ENCODE measurements around the gene EDARADD. TPM values are rescaled to one million over a fixed set of nuclear protein-coding genes. Genes with fewer than 3 reads are reported as not detected.

EDARADD gene
- total and polyA plus RNA-seq, 2 of the 13 experiments (the other 11 are each of a cell fraction or from before 2014, with no cell fraction given), result 0.03 TPM; not detected in 1

DNA sequence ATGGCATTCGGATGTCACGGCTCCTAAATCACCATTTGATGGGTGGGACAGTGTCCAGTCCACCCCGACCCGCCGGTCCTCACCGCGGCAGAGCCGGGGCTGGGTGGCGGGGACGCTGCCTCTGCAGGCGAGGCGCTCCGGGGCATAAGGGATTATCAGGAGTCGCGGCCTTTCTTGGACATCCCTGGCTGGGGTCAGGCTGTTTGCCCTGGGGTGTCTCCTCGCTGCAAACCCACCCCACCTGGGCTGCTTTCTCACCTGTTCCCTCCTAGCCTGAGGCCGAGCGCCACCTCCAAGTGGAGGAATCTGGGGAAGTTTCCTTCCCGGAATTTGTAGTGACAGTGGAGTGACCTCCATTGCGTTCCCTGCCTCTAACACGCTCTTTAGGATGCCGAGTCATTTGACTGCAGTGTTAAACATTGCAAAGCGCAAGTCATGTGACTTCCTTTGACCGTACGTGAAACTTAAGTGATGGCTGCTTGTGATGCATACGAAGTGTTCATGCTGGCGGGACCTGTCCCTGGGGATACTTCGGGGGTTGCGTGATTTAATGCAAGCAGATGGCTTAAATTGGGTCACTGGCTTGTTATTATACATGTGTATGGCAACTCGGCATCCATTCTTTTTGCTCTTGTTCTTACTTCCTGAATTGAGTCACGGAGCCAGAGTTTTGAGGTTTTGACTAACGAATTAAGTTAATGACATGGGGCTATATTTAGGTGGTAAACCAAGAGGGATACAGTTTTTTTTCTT, 130.2 kb downstream of the EDARADD start (continued):
- TF ChIP-seq DNMT1 (CRISPR knock-in tag; IDR thresholded peaks at IDR 0.05), result no peak
- no peak for TF ChIP-seq TBL1XR1 (IDR thresholded peaks at IDR 0.05; ENCODE audit: borderline replicate concordance, low read length, partially characterized antibody)
- TF ChIP-seq, protein P1, sequence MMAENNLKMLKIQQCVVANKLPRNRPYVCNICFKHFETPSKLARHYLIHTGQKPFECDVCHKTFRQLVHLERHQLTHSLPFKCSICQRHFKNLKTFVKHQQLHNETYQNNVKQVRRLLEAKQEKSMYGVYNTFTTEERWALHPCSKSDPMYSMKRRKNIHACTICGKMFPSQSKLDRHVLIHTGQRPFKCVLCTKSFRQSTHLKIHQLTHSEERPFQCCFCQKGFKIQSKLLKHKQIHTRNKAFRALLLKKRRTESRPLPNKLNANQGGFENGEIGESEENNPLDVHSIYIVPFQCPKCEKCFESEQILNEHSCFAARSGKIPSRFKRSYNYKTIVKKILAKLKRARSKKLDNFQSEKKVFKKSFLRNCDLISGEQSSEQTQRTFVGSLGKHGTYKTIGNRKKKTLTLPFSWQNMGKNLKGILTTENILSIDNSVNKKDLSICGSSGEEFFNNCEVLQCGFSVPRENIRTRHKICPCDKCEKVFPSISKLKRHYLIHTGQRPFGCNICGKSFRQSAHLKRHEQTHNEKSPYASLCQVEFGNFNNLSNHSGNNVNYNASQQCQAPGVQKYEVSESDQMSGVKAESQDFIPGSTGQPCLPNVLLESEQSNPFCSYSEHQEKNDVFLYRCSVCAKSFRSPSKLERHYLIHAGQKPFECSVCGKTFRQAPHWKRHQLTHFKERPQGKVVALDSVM (CRISPR knock-in tag; IDR thresholded peaks at IDR 0.05), result no peak
- TF ChIP-seq, protein P2, sequence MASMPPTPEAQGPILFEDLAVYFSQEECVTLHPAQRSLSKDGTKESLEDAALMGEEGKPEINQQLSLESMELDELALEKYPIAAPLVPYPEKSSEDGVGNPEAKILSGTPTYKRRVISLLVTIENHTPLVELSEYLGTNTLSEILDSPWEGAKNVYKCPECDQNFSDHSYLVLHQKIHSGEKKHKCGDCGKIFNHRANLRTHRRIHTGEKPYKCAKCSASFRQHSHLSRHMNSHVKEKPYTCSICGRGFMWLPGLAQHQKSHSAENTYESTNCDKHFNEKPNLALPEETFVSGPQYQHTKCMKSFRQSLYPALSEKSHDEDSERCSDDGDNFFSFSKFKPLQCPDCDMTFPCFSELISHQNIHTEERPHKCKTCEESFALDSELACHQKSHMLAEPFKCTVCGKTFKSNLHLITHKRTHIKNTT (CRISPR knock-in tag; IDR thresholded peaks at IDR 0.05), result no peak
- peak; percentile 50 for TF ChIP-seq GABPB1 (CRISPR knock-in tag; IDR thresholded peaks at IDR 0.05)
- no peak for TF ChIP-seq GPN1 (CRISPR knock-in tag; IDR thresholded peaks at IDR 0.05; ENCODE audit: borderline replicate concordance)
- TF ChIP-seq, protein P3, sequence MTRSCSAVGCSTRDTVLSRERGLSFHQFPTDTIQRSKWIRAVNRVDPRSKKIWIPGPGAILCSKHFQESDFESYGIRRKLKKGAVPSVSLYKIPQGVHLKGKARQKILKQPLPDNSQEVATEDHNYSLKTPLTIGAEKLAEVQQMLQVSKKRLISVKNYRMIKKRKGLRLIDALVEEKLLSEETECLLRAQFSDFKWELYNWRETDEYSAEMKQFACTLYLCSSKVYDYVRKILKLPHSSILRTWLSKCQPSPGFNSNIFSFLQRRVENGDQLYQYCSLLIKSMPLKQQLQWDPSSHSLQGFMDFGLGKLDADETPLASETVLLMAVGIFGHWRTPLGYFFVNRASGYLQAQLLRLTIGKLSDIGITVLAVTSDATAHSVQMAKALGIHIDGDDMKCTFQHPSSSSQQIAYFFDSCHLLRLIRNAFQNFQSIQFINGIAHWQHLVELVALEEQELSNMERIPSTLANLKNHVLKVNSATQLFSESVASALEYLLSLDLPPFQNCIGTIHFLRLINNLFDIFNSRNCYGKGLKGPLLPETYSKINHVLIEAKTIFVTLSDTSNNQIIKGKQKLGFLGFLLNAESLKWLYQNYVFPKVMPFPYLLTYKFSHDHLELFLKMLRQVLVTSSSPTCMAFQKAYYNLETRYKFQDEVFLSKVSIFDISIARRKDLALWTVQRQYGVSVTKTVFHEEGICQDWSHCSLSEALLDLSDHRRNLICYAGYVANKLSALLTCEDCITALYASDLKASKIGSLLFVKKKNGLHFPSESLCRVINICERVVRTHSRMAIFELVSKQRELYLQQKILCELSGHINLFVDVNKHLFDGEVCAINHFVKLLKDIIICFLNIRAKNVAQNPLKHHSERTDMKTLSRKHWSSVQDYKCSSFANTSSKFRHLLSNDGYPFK (CRISPR knock-in tag; IDR thresholded peaks at IDR 0.05; ENCODE audit: borderline replicate concordance), result no peak; the same call in 1 of the 2 replicates
- TF ChIP-seq JUND (CRISPR knock-in tag; IDR thresholded peaks at IDR 0.05), result no peak
- TF ChIP-seq ZNF30 (CRISPR knock-in tag; IDR thresholded peaks at IDR 0.05), result no peak
- no peak for TF ChIP-seq ZNF430 (CRISPR knock-in tag; IDR thresholded peaks at IDR 0.05)
- TF ChIP-seq, protein P4, sequence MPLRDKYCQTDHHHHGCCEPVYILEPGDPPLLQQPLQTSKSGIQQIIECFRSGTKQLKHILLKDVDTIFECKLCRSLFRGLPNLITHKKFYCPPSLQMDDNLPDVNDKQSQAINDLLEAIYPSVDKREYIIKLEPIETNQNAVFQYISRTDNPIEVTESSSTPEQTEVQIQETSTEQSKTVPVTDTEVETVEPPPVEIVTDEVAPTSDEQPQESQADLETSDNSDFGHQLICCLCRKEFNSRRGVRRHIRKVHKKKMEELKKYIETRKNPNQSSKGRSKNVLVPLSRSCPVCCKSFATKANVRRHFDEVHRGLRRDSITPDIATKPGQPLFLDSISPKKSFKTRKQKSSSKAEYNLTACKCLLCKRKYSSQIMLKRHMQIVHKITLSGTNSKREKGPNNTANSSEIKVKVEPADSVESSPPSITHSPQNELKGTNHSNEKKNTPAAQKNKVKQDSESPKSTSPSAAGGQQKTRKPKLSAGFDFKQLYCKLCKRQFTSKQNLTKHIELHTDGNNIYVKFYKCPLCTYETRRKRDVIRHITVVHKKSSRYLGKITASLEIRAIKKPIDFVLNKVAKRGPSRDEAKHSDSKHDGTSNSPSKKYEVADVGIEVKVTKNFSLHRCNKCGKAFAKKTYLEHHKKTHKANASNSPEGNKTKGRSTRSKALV (CRISPR knock-in tag; IDR thresholded peaks at IDR 0.05), result 0 out of 2 replicates have a peak, but pooled peaks have one; percentile 40
- no peak for TF ChIP-seq MATR3 (CRISPR knock-in tag; IDR thresholded peaks at IDR 0.05)
- no peak for TF ChIP-seq NCOA1 (CRISPR knock-in tag; IDR thresholded peaks at IDR 0.05)
- TF ChIP-seq ZNF484 (CRISPR knock-in tag; IDR thresholded peaks at IDR 0.05; ENCODE audit: borderline replicate concordance, low read depth), result no peak
- no peak for TF ChIP-seq LCORL (IDR thresholded peaks at IDR 0.05)
- no peak for TF ChIP-seq LCORL (CRISPR knock-in tag; IDR thresholded peaks at IDR 0.05)
- TF ChIP-seq, protein P5, sequence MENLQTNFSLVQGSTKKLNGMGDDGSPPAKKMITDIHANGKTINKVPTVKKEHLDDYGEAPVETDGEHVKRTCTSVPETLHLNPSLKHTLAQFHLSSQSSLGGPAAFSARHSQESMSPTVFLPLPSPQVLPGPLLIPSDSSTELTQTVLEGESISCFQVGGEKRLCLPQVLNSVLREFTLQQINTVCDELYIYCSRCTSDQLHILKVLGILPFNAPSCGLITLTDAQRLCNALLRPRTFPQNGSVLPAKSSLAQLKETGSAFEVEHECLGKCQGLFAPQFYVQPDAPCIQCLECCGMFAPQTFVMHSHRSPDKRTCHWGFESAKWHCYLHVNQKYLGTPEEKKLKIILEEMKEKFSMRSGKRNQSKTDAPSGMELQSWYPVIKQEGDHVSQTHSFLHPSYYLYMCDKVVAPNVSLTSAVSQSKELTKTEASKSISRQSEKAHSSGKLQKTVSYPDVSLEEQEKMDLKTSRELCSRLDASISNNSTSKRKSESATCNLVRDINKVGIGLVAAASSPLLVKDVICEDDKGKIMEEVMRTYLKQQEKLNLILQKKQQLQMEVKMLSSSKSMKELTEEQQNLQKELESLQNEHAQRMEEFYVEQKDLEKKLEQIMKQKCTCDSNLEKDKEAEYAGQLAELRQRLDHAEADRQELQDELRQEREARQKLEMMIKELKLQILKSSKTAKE (CRISPR knock-in tag; IDR thresholded peaks at IDR 0.05; ENCODE audit: borderline replicate concordance), result no peak
- TF ChIP-seq, protein P6, sequence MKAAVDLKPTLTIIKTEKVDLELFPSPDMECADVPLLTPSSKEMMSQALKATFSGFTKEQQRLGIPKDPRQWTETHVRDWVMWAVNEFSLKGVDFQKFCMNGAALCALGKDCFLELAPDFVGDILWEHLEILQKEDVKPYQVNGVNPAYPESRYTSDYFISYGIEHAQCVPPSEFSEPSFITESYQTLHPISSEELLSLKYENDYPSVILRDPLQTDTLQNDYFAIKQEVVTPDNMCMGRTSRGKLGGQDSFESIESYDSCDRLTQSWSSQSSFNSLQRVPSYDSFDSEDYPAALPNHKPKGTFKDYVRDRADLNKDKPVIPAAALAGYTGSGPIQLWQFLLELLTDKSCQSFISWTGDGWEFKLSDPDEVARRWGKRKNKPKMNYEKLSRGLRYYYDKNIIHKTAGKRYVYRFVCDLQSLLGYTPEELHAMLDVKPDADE (CRISPR knock-in tag; IDR thresholded peaks at IDR 0.05), result no peak; the same call in 1 of the 2 replicates

All from HepG2 (cell line).